Amniotic stem cell (primary cell): Measurements from ENCODE around the gene PACS2.
"Not testable (repeated sequence)": the region's sequence is repeated elsewhere in the genome, so short reads cannot be mapped to it uniquely, and the experiment has no call there.

Experiments
- DNase-seq: peaks from one replicate; lab custom pipeline; 2025; lab: John Stamatoyannopoulos, UW

The PACS2 gene

GRCh38 chr14:105350450-105351244 is 36.1 kb downstream of the PACS2 start:
- DNase-seq = no peak

- no peak for DNase-seq
Observed at GRCh38 chr14:105351410-105351809, 36.9 kb downstream of the PACS2 start.

- peak; percentile 79 for DNase-seq
Observed at GRCh38 chr14:105351920-105352851, 37.6 kb downstream of the PACS2 start.

GRCh38 chr14:105353136-105353535 is 38.6 kb downstream of the PACS2 start:
- DNase-seq = no peak

DNA sequence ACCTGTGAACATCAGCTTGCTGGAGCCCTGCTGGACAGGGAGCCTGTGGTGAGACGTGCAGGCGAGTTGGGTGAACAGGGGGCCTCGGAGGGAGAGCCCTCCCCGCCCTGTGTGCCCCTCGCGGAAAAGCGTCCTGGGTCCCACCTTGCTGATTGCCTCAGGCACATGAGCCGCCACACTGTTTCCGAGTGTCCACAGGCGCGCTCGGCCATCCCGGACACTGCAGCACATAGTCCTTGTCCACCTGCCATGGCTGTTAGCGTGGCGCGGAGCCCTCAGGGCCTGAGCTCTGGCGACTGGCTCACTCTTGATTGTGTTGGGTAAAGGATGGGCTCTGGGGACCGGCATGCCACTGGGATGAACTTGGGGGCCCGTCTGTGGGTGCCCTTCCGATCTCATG is 40.0 kb downstream of the PACS2 start:
- no peak for DNase-seq

GRCh38 chr14:105355049-105355575 is 40.6 kb downstream of the PACS2 start:
- DNase-seq = no peak

DNA sequence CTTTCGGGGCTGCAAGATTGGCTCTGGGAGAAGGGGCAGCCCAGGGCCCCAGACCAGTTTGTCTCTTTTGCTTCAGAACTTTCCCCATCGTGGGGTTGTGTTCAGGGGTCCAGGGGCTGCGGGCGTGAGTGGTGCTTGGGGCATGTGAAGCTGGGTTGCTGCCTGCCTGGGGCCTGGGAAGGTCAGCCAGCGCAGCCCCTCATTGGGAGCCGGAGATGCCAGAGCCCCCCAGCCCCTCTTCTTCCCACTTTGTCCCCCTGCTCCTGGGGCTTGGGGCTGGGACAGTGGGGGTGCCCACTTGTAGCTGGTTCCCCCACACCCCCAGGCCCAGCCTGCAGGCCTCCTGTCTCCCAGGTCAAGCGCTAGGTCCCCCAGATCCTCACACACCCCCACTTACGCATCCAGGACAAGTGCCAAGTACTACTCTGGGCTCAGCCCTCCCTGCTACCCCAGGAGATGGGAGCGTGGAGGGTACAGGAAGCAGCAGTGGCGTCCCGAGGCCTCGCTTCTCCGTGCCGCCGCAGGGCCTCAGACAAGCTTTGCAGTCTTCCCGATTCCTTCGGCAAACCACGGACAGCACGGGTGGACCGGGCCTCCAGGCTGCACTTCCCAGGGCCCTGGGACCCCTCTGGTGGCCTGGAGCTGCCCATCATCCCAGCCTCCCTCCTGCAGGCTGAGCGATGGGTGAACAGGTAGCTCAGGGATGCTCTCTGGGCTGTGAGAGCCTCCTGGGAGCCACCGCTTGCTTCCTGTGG is 41.5 kb downstream of the PACS2 start:
- no peak for DNase-seq

DNA sequence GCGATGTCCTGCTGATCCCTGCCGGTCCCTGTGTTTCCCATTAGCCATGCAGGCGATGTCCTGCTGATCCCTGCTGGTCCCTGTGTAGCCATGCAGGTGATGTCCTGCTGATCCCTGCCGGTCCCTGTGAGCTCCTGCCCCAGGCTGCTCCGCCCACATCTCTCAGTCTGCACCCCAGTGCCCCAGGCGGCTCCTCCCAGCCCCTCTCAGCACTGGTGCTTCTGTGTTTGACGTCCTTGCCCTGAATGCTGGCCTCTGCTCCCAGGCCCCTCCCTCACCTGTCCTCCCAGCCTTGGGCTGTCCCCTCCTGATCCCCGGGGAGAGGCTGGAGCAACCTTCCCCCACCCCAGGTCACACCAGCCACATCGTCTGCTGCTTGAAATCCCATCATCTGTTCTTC is 42.4 kb downstream of the PACS2 start:
- no peak for DNase-seq

GRCh38 chr14:105357626-105358025 is 43.1 kb downstream of the PACS2 start:
- DNase-seq = no peak

- DNase-seq = no peak
Observed at GRCh38 chr14:105358140-105358846, 43.7 kb downstream of the PACS2 start.

- DNase-seq = no peak
Observed at GRCh38 chr14:105358943-105359342, 44.4 kb downstream of the PACS2 start.

DNA sequence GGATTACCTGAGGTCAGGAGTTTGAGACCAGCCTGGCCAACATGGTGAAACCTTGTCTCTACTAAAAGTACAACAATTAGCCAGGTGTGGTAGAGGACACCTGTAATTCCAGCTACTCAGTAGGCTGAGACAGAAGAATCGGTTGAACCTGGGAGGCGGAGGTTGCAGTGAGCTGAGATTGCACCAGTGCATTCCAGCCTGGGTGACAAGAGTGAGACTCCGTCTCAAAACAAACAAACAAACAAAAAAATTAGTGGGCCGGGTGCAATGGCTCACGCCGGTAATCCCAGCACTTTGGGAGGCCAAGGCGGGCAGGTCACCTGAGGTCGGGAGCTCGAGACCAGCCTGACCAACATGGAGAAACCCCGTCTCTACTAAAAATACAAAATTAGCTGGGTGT is 46.9 kb downstream of the PACS2 start:
- DNase-seq = not testable (repeated sequence)

GRCh38 chr14:105363847-105364708 is 49.5 kb downstream of the PACS2 start:
- peak; percentile 12 for DNase-seq

- DNase-seq = no peak
Observed at GRCh38 chr14:105365101-105365500, 50.6 kb downstream of the PACS2 start.

GRCh38 chr14:105365681-105366080 is 51.1 kb downstream of the PACS2 start:
- no peak for DNase-seq

GRCh38 chr14:105366386-105367074 is 52.0 kb downstream of the PACS2 start:
- no peak for DNase-seq

DNA sequence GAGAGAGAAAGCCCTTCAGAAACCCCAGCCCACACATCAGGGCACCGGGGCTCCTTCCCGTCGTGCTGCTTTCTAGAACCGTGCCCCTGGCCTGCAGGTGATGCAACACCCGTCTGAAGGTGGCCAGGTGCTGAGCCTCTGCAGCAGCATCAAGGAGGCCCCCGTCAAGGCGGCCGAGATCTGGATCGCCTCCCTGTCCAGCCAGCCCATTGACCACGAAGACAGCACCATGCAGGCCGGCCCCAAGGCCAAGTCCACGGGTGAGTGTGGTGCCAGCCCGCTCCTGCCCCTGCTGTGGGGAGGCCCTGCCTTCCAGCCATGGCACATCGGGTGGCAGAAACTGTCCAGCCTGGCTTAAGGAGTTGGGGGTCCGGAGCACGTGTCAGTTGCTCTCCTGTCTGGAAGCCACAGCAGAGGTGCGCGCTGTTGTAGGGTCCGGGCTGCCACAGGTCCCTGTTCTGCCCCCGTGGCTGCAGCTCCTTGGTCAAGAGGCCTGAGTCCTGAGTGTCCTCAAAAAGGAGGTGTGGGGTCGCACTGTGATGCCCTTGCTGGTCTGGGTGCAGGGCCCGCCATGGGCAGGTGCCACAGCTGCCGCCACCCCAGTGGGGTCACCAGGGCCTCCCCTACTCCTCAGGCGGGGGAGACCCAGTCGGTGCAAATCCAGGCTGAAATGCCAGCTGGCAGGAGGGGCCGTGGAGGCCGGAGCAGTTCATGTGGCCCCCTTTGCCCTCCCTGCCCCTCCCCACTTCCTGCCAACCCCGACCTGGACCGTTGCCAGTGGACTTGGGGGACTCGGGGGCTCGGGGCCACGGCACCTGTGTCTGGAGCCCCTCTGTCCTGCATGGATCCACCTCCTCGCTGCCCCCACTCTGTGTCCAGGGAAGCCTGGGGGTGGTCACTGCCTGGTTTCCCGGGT is 52.8 kb downstream of the PACS2 start:
- no peak for DNase-seq

DNA sequence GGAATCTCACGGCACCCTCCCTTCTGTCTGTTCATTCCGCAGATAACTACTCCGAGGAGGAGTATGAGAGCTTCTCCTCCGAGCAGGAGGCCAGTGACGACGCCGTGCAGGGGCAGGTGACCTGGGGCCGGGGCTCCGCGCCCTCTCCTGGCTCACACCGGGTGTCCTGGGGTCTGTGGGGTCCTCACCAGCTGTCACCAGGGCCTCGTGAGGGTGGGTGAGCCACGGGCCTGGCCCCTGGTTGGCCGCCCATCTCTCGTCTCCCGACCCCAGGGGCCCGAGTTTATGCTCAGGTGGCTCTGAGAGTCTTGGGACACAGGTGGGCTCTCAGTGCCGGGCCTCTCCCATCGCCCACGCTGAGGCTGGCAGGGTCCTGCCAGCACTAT is 53.5 kb downstream of the PACS2 start:
- no peak for DNase-seq

DNA sequence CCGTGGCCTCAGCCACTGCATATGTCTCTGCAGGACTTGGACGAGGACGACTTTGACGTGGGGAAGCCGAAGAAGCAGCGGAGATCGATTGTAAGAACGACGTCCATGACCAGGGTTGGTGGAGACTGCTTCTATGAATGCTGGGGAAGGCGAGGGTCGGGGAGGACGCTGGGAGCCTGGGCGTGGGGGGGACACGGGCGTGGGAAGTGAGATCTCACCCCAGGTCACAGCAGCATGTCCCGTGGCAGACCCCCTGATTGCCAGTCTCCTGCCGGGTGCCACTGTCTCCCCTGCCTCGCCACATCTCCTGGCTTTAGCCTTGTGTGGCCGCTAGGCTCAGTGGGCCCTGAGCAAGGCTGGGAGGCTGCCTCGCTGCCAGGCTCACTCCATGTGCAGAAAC is 53.9 kb downstream of the PACS2 start:
- DNase-seq = no peak
